Right lobe of liver (tissue), 6 donors: ENCODE results near the gene LGALS9. TPM values are rescaled to one million over a fixed set of nuclear protein-coding genes. Genes with fewer than 3 reads are reported as not detected.
"Not testable (repeated sequence)": the region's sequence is repeated elsewhere in the genome, so short reads cannot be mapped to it uniquely, and the experiment has no call there.

Experiments used
- ATAC-seq, 4 donors: fragments of 200-7000 bp; cut with Tn5 transposase; one replicate each; pipeline ENCODE4 v1.9.1; 2020; ENCODE audit warnings: mild to moderate bottlenecking in 4 of 4, moderate library complexity in 4 of 4
- DNase-seq, 3 donors: peaks; one replicate each; pipeline ENCODE4 v3.0.0-alpha.2; 2020
- H3K27ac ChIP-seq, 3 donors: fragments of 200-600 bp; one replicate each; pipeline ENCODE4 v1.8.0; 2022
- H3K27me3 ChIP-seq, 2 donors: fragments of 200-600 bp; one replicate each; pipeline ENCODE4 v1.8.0; 2022
- H3K36me3 ChIP-seq, 4 donors: fragments of 200-600 bp; sonication (generic) in 1 of 4; one replicate each; pipeline versions ENCODE4 v1.5.1 to v1.8.0; 2017 to 2022; ENCODE audit warnings: control low read depth in 1 of 4
- H3K4me1 ChIP-seq, 4 donors: fragments of 200-600 bp; sonication (generic) in 1 of 4; one replicate each; pipeline versions ENCODE4 v1.5.1 to v1.8.0; 2017 to 2022; ENCODE audit warnings: control low read depth in 1 of 4
- H3K4me3 ChIP-seq, 3 donors: fragments of 200-600 bp; one replicate each; pipeline ENCODE4 v1.8.0; 2022
- H3K9me3 ChIP-seq, 4 donors: fragments of 200-600 bp; sonication (generic) in 1 of 4; one replicate each; pipeline versions ENCODE4 v1.5.1 to v1.8.0; 2017 to 2022; ENCODE audit warnings: control low read depth in 1 of 4
- POLR2A ChIP-seq: fragments of 450-650 bp; IDR thresholded peaks from one replicate; pipeline ENCODE4 v1.6.1; 2017; ENCODE audit warnings: antibody characterized with exemption, mild to moderate bottlenecking
- WGBS: methylation state at CpG from one replicate; pipeline ENCODE4 v1.1.6; 2018; ENCODE audit warnings: low coverage, low lambda C conversion rate; ENCODE audit not compliant: insufficient coverage; ENCODE audit errors: missing lambda C conversion rate; 5-methylcytosine and 5-hydroxymethylcytosine counted together
- intact Hi-C, 2 donors: fragments of 100-400 bp; cut with DNase I; formaldehyde crosslinking; loops; one replicate each; pipeline versions ENCODE4 v1.11.2 to v1.14.1; 2022
- total RNA-seq, 6 experiments: library from RNA; depleted of rRNA in 2 of 6; stranded (reverse); fragments of >200 nt in 2 of 6; fragmentation: NEBNext Ultra II Directional in 3 of 6; extraction: Animal tissue kit (Norgen Biotek cat#: 25700) in 3 of 6; gene quantifications; one replicate each; pipeline versions ENCODE4 v1.1.0 to v1.2.4, GENCODE V29; 2016 to 2023
- TF ChIP-seq, protein P1 (sequence below), 4 donors: fragments of 200-600 bp in 3 of 4; fragments of 450-650 bp in 1 of 4; IDR thresholded peaks; one replicate each; pipeline versions ENCODE4 v1.5.1 to v1.8.0; 2016 to 2022; ENCODE audit warnings: antibody characterized with exemption in 4 of 4, mild to moderate bottlenecking in 2 of 4
- donor health status: DM: no; HTN: yes; CAD: no.
- donor health status: DM: no; HTN: no; CAD: no.
- donor health status: DM: no; HTN: no; CAD: no.
- donor health status: DM: no; HTN: yes; CAD: no.
- donor health status: DM: no; HTN: yes; CAD: no.

The LGALS9 gene
- total RNA-seq, 6 experiments from 2014 or later, result 9.1 to 37.9 (median 12.4) TPM

GRCh38 chr17:27654654-27655524, 23.9 kb downstream of the LGALS9 start:
- no peaks in the 10 kb centered on the region for H3K9me3 ChIP-seq
- ATAC-seq, result peak; percentile 64 to 86 (median 80)
- H3K4me3 ChIP-seq, result no peak overlapping the region
- no peak overlapping the region for H3K27ac ChIP-seq
- WGBS, result 8% methylated on average over 12 of the region's 34 CpGs
- H3K4me1 ChIP-seq, result no peaks in the 10 kb centered on the region
- no peaks in the 10 kb centered on the region for H3K36me3 ChIP-seq
- intact Hi-C loops, result loop anchor here (5.0 kb wide), 2 partner anchors 53 to 102 kb away; no protein-coding TSS in a partner anchor
- TF ChIP-seq, protein P1, sequence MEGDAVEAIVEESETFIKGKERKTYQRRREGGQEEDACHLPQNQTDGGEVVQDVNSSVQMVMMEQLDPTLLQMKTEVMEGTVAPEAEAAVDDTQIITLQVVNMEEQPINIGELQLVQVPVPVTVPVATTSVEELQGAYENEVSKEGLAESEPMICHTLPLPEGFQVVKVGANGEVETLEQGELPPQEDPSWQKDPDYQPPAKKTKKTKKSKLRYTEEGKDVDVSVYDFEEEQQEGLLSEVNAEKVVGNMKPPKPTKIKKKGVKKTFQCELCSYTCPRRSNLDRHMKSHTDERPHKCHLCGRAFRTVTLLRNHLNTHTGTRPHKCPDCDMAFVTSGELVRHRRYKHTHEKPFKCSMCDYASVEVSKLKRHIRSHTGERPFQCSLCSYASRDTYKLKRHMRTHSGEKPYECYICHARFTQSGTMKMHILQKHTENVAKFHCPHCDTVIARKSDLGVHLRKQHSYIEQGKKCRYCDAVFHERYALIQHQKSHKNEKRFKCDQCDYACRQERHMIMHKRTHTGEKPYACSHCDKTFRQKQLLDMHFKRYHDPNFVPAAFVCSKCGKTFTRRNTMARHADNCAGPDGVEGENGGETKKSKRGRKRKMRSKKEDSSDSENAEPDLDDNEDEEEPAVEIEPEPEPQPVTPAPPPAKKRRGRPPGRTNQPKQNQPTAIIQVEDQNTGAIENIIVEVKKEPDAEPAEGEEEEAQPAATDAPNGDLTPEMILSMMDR (IDR thresholded peaks at IDR 0.05), result peak; percentile 90 to 98 (median 94)
- no peak for TF ChIP-seq POLR2A
- no peaks in the 10 kb centered on the region for H3K27me3 ChIP-seq
- peak; percentile 70 to 78 (median 77) for DNase-seq

DNA sequence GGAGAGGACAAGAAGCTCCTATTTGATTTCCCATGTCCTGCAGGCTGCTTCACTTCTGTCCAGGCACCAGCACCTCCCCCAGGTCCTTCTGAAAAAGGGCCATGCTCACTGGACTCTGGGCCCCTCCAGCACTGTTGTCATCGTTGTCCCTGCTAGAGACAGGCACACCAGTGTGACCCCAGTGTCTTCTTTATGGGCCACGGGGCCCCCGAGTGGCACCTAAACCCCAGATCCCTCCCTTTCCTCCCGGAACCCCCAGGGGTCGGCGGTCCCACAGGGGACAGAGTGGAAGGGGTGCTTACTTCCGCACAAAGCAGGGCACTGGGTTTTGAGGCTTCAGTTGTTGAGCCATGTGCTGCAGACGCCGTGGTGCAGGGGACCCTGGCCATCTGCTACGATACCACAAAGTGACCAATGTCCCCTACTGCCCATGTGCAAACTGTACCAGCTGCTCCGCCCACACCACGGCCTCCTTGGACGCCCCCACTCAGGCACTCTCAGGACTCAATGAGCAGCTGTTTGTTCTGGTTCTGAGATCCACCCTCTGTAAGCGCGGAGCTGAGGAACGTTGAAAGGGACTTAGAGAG, 24.6 kb downstream of the LGALS9 start:
- not testable (repeated sequence) for H3K36me3 ChIP-seq, H3K27ac ChIP-seq, H3K9me3 ChIP-seq, H3K4me1 ChIP-seq, ATAC-seq, H3K4me3 ChIP-seq, H3K27me3 ChIP-seq
- intact Hi-C loops, result loop anchor here in 1 of 2 donors (5.0 kb wide), 1 partner anchor 102 kb away; no protein-coding TSS in a partner anchor
- WGBS, result no CpG with 5 or more reads among the region's 16 CpGs
- DNase-seq, result peak in 1 of 3 donors; percentile 49

DNA sequence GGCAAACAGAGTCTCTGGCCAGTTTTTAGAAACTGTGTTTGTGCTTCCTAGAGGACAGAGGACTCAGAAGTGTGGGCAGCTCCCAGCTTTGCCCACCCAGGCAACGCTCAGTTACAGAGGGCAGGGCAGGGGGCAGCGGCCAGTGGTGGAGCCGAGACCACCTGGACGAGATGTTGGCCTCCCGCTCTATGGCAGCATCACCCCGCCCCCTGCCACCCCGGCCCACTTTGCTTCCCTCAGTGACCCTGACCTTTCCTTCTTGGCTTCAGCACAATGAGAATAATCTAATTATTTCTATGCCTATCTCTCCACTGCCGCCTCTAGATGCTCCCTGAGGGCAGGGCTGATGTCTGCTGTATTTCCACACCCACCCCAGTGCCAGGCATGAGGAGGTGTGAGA, 25.6 kb downstream of the LGALS9 start:
- intact Hi-C loops, result loop anchor here in 1 of 2 donors (5.0 kb wide), 1 partner anchor 101 kb away; no protein-coding TSS in a partner anchor
- 59% methylated on average over 3 of the region's 8 CpGs for WGBS

GRCh38 chr17:27657620-27658019, 26.6 kb downstream of the LGALS9 start:
- H3K36me3 ChIP-seq, result no peaks in the 10 kb centered on the region
- no peaks in the 10 kb centered on the region for H3K9me3 ChIP-seq
- H3K4me1 ChIP-seq, result no peaks in the 10 kb centered on the region
- no peak overlapping the region for H3K27ac ChIP-seq
- 35% methylated on average over 3 of the region's 5 CpGs for WGBS
- no peak overlapping the region for H3K4me3 ChIP-seq
- peak in 1 of 3 donors; percentile 21 for DNase-seq
- H3K27me3 ChIP-seq, result no peaks in the 10 kb centered on the region
- intact Hi-C loops, result loop anchor here in 1 of 2 donors (5.0 kb wide), 1 partner anchor 100 kb away; no protein-coding TSS in a partner anchor
- TF ChIP-seq, protein P1 (IDR thresholded peaks at IDR 0.05), result no peak
- no peak for TF ChIP-seq POLR2A
- no peak for ATAC-seq

More for the DNA sequence above, 25.6 kb downstream of the LGALS9 start:
- H3K4me3 ChIP-seq, H3K4me1 ChIP-seq, H3K9me3 ChIP-seq, H3K36me3 ChIP-seq, H3K27ac ChIP-seq, ATAC-seq, H3K27me3 ChIP-seq: not testable (repeated sequence)
- DNase-seq, result peak in 1 of 3 donors; percentile 14

- 82% methylated on average over 5 of the region's 6 CpGs for WGBS
- intact Hi-C loops, result loop anchor here (5.0 to 10.0 kb wide), 3 partner anchors 95 to 215 kb away; no protein-coding TSS in a partner anchor
- ATAC-seq, result no peak
- Histone ChIP-seq H3K4me1 (no peaks in the 10 kb centered on the region), H3K9me3 (no peaks in the 10 kb centered on the region), H3K36me3 (no peaks in the 10 kb centered on the region), H3K27me3 (no peaks in the 10 kb centered on the region), H3K4me3 (no peak overlapping the region), H3K27ac (no peak overlapping the region)
- TF ChIP-seq, protein P1 (IDR thresholded peaks at IDR 0.05), result no peak
- TF ChIP-seq POLR2A, result no peak
- peak in 1 of 3 donors; percentile 24 for DNase-seq
Measured at GRCh38 chr17:27659683-27660082, 28.7 kb downstream of the LGALS9 start.
